Osteoblast (primary cell): Measurements from ENCODE around the gene C9orf57. TPM values are rescaled to one million over a fixed set of nuclear protein-coding genes. Genes with fewer than 3 reads are reported as not detected.

ENCODE experiments used
- DNase-seq: peaks from one replicate; pipeline ENCODE4 v3.0.0; 2011; ENCODE audit warnings: low spot score, mixed read lengths; ENCODE audit not compliant: insufficient read length; ENCODE audit errors: missing footprints
- H2AFZ ChIP-seq: 2 replicates; pipeline ENCODE4 v1.6.0; 2011; ENCODE audit warnings: mild to moderate bottlenecking, low read length
- H3K27ac ChIP-seq: 2 replicates; pipeline ENCODE4 v1.5.1; 2011; ENCODE audit warnings: mild to moderate bottlenecking, low read depth, low read length, moderate library complexity
- H3K27me3 ChIP-seq: 2 replicates; pipeline ENCODE4 v1.6.0; 2012; ENCODE audit warnings: mild to moderate bottlenecking, control low read depth, inconsistent platforms, low read length, moderate library complexity; ENCODE audit not compliant: insufficient read depth
- H3K36me3 ChIP-seq: 2 replicates; pipeline ENCODE4 v1.5.1; 2011; ENCODE audit warnings: mild to moderate bottlenecking, low read length, control low read depth, moderate library complexity; ENCODE audit not compliant: insufficient read depth
- H3K4me1 ChIP-seq: 2 replicates; pipeline ENCODE4 v1.5.1; 2011; ENCODE audit warnings: mild to moderate bottlenecking, low read length, control low read depth, moderate library complexity; ENCODE audit not compliant: insufficient read depth
- H3K4me2 ChIP-seq: 2 replicates; pipeline ENCODE4 v1.6.0; 2011; ENCODE audit warnings: mild to moderate bottlenecking, low read length; ENCODE audit not compliant: insufficient read depth
- H3K4me3 ChIP-seq: fragments of 200-600 bp; sonication (generic); 3 replicates; pipeline ENCODE4 v1.5.1; 2012; ENCODE audit warnings: mild to moderate bottlenecking, low read length, inconsistent platforms; ENCODE audit not compliant: insufficient read depth
- H3K79me2 ChIP-seq: 2 replicates; pipeline ENCODE4 v1.6.0; 2012; ENCODE audit warnings: mild to moderate bottlenecking, low read length, control low read depth, inconsistent platforms; ENCODE audit not compliant: insufficient read depth
- H3K9me3 ChIP-seq: 2 replicates; pipeline ENCODE4 v1.5.1; 2011; ENCODE audit warnings: low read depth, low read length, control low read depth
- H4K20me1 ChIP-seq: 2 replicates; pipeline ENCODE4 v1.6.0; 2012; ENCODE audit warnings: mild to moderate bottlenecking, low read length, control low read depth; ENCODE audit not compliant: insufficient read depth
- CTCF ChIP-seq: IDR thresholded peaks from 2 replicates; pipeline ENCODE4 v1.5.1; 2011; ENCODE audit warnings: mild to moderate bottlenecking, low read depth, low read length, moderate library complexity; ENCODE audit errors: extremely low read depth
- total RNA-seq: library from RNA; depleted of rRNA; stranded (reverse); fragments of >200 nt; gene quantifications from 2 replicates; pipeline ENCODE4 v1.2.3, GENCODE V29; 2012

The C9orf57 gene
- total RNA-seq, 1 donor, result not detected

GRCh38 chr9:72052122-72052521, 8.3 kb downstream of the C9orf57 start:
- no peak overlapping the region for H3K27ac ChIP-seq
- no peaks in the 10 kb centered on the region for H3K4me1 ChIP-seq
- H3K27me3 ChIP-seq, result no peaks in the 10 kb centered on the region
- H3K36me3 ChIP-seq, result no peaks in the 10 kb centered on the region
- no peaks in the 10 kb centered on the region for H3K79me2 ChIP-seq
- no peaks in the 10 kb centered on the region for H3K9me3 ChIP-seq
- H4K20me1 ChIP-seq, result no peaks in the 10 kb centered on the region
- no peak for DNase-seq
- H3K4me2 ChIP-seq, result no peak overlapping the region
- H3K4me3 ChIP-seq, result no peak overlapping the region
- H2AFZ ChIP-seq, result no peak overlapping the region
- no peak for TF ChIP-seq CTCF

- Histone ChIP-seq H3K4me1 (no peaks in the 10 kb centered on the region), H2AFZ (no peak overlapping the region), H3K4me2 (no peak overlapping the region), H3K27ac (no peak overlapping the region), H3K79me2 (no peaks in the 10 kb centered on the region), H3K4me3 (no peak overlapping the region), H3K36me3 (no peaks in the 10 kb centered on the region), H3K9me3 (no peaks in the 10 kb centered on the region), H4K20me1 (no peaks in the 10 kb centered on the region), H3K27me3 (no peaks in the 10 kb centered on the region)
- no peak for TF ChIP-seq CTCF
- DNase-seq, result no peak
Observed at GRCh38 chr9:72048850-72049249, 11.6 kb downstream of the C9orf57 start.

GRCh38 chr9:72046630-72047456, 13.6 kb downstream of the C9orf57 start:
- Histone ChIP-seq H3K36me3 (no peaks in the 10 kb centered on the region), H3K27me3 (no peaks in the 10 kb centered on the region), H3K79me2 (no peaks in the 10 kb centered on the region), H3K27ac (no peak overlapping the region), H4K20me1 (no peaks in the 10 kb centered on the region), H3K4me2 (no peak overlapping the region), H3K4me1 (no peaks in the 10 kb centered on the region), H3K9me3 (no peaks in the 10 kb centered on the region), H2AFZ (no peak overlapping the region), H3K4me3 (no peak overlapping the region)
- TF ChIP-seq CTCF, result no peak
- no peak for DNase-seq

- Histone ChIP-seq H4K20me1 (no peaks in the 10 kb centered on the region), H3K27ac (no peak overlapping the region), H3K79me2 (no peaks in the 10 kb centered on the region), H3K4me2 (no peak overlapping the region), H2AFZ (no peak overlapping the region), H3K4me1 (peaks cover 6% of the 10 kb centered on the region), H3K27me3 (no peaks in the 10 kb centered on the region), H3K4me3 (no peak overlapping the region), H3K36me3 (no peaks in the 10 kb centered on the region), H3K9me3 (no peaks in the 10 kb centered on the region)
- TF ChIP-seq CTCF, result no peak
- DNase-seq, result no peak
Observed at GRCh38 chr9:72044095-72044494, 16.3 kb downstream of the C9orf57 start.
